ENCODE results near the gene CDV3. TPM values are rescaled to one million over a fixed set of nuclear protein-coding genes. Genes with fewer than 3 reads are reported as not detected.

Gene CDV3
- total and polyA plus RNA-seq, 10 of the 15 experiments (the other 5 are each of a cell fraction or from before 2014, with no cell fraction given): 42.3 to 466 (median 136) TPM

- TF ChIP-seq RFX5 (IDR thresholded peaks at IDR 0.05; ENCODE audit: low read depth, low read length) (no peak), IRF5 (IDR thresholded peaks at IDR 0.05; ENCODE audit: borderline replicate concordance) (no peak), MAX (IDR thresholded peaks at IDR 0.05; ENCODE audit: low read depth, low read length) (no peak), CEBPB (IDR thresholded peaks at IDR 0.05; ENCODE audit: borderline replicate concordance in 1 of 2, low read depth in 2 of 2, low read length in 2 of 2) (peak in 1 of 2 experiments; percentile 65; a peak in 1 of 4 replicates), SPI1 (IDR thresholded peaks at IDR 0.05; ENCODE audit: borderline replicate concordance, insufficient read depth, low read depth, low read length) (peak; percentile 96), NFYB (IDR thresholded peaks at IDR 0.05; ENCODE audit: insufficient read depth, low read depth, low read length) (no peak), BACH1 (IDR thresholded peaks at IDR 0.05; ENCODE audit: borderline replicate concordance) (peak; percentile 44; the same call in 1 of the 2 replicates), REST (IDR thresholded peaks at IDR 0.05; ENCODE audit: low read depth, low read length) (no peak)
Observed at GRCh38 chr3:133572158-133573053, 1.1 kb upstream of the CDV3 start (continued).

Data from GM12878 (cell line).